ENCODE data around the gene PIAS3. TPM values are rescaled to one million over a fixed set of nuclear protein-coding genes. Genes with fewer than 3 reads are reported as not detected.
A peak's percentile ranks its signal among the peaks of the same experiment; 100 is the strongest.

PIAS3 gene
- total RNA-seq, 2 experiments from 2014 or later, result 20.0 to 22.0 TPM

GRCh38 chr1:145891587-145892485 lies 33.0 kb upstream of the PIAS3 start:
- H3K9me3 Mint-ChIP-seq (ENCODE audit: low read depth), result no peaks in the 10 kb centered on the region
- POLR2A ChIA-PET, result interaction anchor here (0.6 to 1.0 kb wide), 2 partner anchors 32 to 160 kb away, joined by 3 to 4 read pairs; no protein-coding TSS in a partner anchor
- H3K27me3 Mint-ChIP-seq, result no peaks in the 10 kb centered on the region

GRCh38 chr1:145891143-145891542 lies 32.3 kb upstream of the PIAS3 start:
- DNase-seq (no peak), ATAC-seq (no peak)
- intact Hi-C loops (cut with DNase I, micrococcal nuclease), result loop anchor here in 1 of 2 experiments (1.0 to 5.0 kb wide), 2 partner anchors 44 to 122 kb away; partner anchors contain the start of gene NUDT17
- no peaks in the 10 kb centered on the region for H3K27me3 Mint-ChIP-seq
- peaks cover 2% of the 10 kb centered on the region for H3K4me1 Mint-ChIP-seq
- POLR2A ChIA-PET, result interaction anchor here (1.0 kb wide), 1 partner anchor 160 kb away, joined by 4 read pairs; no protein-coding TSS in a partner anchor
- H3K4me3 Mint-ChIP-seq, result no peak overlapping the region
- H3K36me3 Mint-ChIP-seq (ENCODE audit: low read depth), result no peaks in the 10 kb centered on the region
- no peak overlapping the region for H3K27ac Mint-ChIP-seq
- H3K9me3 Mint-ChIP-seq (ENCODE audit: low read depth), result no peaks in the 10 kb centered on the region
- CTCF ChIA-PET, result interaction anchor here (0.7 to 3.1 kb wide), 14 partner anchors 8 to 125 kb away, joined by 3 to 20 read pairs (median 5); partner anchors contain the start of genes ITGA10, NUDT17 and RBM8A

More at GRCh38 chr1:145891587-145892485, 33.0 kb upstream of the PIAS3 start:
- H3K4me3 Mint-ChIP-seq, result no peak overlapping the region
- ATAC-seq (peak; percentile 78), DNase-seq (peak; percentile 74)
- H3K27ac Mint-ChIP-seq, result no peak overlapping the region
- CTCF ChIA-PET, result interaction anchor here (0.6 to 3.1 kb wide), 17 partner anchors 9 to 124 kb away, joined by 3 to 20 read pairs (median 5); partner anchors contain the start of genes ITGA10, NUDT17 and RBM8A
- H3K36me3 Mint-ChIP-seq (ENCODE audit: low read depth), result no peaks in the 10 kb centered on the region
- intact Hi-C loops (cut with DNase I, micrococcal nuclease), result loop anchor here (1.0 to 5.0 kb wide), 4 partner anchors 15 to 121 kb away; partner anchors contain the start of gene NUDT17 (in 1 of the 2)
- H3K4me1 Mint-ChIP-seq, result no peaks in the 10 kb centered on the region

GRCh38 chr1:145889722-145890121 lies 30.8 kb upstream of the PIAS3 start:
- Mint-ChIP-seq H3K27ac (no peak overlapping the region), H3K4me3 (no peak overlapping the region), H3K36me3 (ENCODE audit: low read depth) (no peaks in the 10 kb centered on the region), H3K9me3 (ENCODE audit: low read depth) (no peaks in the 10 kb centered on the region), H3K4me1 (peaks cover 13% of the 10 kb centered on the region), H3K27me3 (peaks cover 7% of the 10 kb centered on the region)
- ATAC-seq (no peak), DNase-seq (no peak)
- POLR2A ChIA-PET, result no interaction called here
- CTCF ChIA-PET, result interaction anchor here (0.9 to 1.2 kb wide), 3 partner anchors 9 to 44 kb away, joined by 3 to 5 read pairs (median 5); partner anchors contain the start of genes NUDT17 and RBM8A
- intact Hi-C loops (cut with DNase I, micrococcal nuclease), result loop anchor here in 1 of 2 experiments (5.0 kb wide), 1 partner anchor 42 kb away; the partner anchor contains the start of gene NUDT17

GRCh38 chr1:145887631-145888030 lies 28.8 kb upstream of the PIAS3 start:
- ChIA-PET CTCF (interaction anchor here (0.7 to 1.6 kb wide), 2 partner anchors 15 to 42 kb away, joined by 5 read pairs; partner anchors contain the start of gene NUDT17), POLR2A (no interaction called here)
- no peak overlapping the region for H3K4me3 Mint-ChIP-seq
- intact Hi-C loops (cut with DNase I, micrococcal nuclease), result loop anchor here in 1 of 2 experiments (2.0 kb wide), 2 partner anchors 23 to 77 kb away; partner anchors contain the start of genes ANKRD34A, ITGA10 and POLR3GL
- peaks cover 17% of the 10 kb centered on the region for H3K27me3 Mint-ChIP-seq
- no peak overlapping the region for H3K27ac Mint-ChIP-seq
- H3K4me1 Mint-ChIP-seq, result peaks cover 14% of the 10 kb centered on the region
- ATAC-seq, result no peak
- H3K36me3 Mint-ChIP-seq (ENCODE audit: low read depth), result no peaks in the 10 kb centered on the region
- H3K9me3 Mint-ChIP-seq (ENCODE audit: low read depth), result no peaks in the 10 kb centered on the region
- DNase-seq, result no peak

- Mint-ChIP-seq H3K4me1 (peaks cover 14% of the 10 kb centered on the region), H3K4me3 (peak overlapping the region; percentile 72), H3K27ac (no peak overlapping the region), H3K27me3 (peaks cover 17% of the 10 kb centered on the region), H3K9me3 (ENCODE audit: low read depth) (no peaks in the 10 kb centered on the region), H3K36me3 (ENCODE audit: low read depth) (no peaks in the 10 kb centered on the region)
- ChIA-PET CTCF (interaction anchor here (1.6 kb wide), 1 partner anchor 41 kb away, joined by 5 read pairs; the partner anchor contains the start of gene NUDT17), POLR2A (interaction anchor here (2.3 kb wide), 1 partner anchor 28 kb away, joined by 8 read pairs; the partner anchor contains the start of gene PIAS3)
- DNase-seq, result no peak
- ATAC-seq, result no peak
- intact Hi-C loops (cut with DNase I, micrococcal nuclease), result loop anchor here in 1 of 2 experiments (2.0 kb wide), 2 partner anchors 24 to 78 kb away; partner anchors contain the start of genes ANKRD34A, ITGA10 and POLR3GL
Measured at GRCh38 chr1:145886816-145887215, 27.9 kb upstream of the PIAS3 start.

GRCh38 chr1:145886390-145886789 lies 27.5 kb upstream of the PIAS3 start:
- Mint-ChIP-seq H3K9me3 (ENCODE audit: low read depth) (no peaks in the 10 kb centered on the region), H3K36me3 (ENCODE audit: low read depth) (no peaks in the 10 kb centered on the region), H3K4me1 (peaks cover 14% of the 10 kb centered on the region), H3K27ac (no peak overlapping the region), H3K4me3 (peak overlapping the region; percentile 72), H3K27me3 (peaks cover 17% of the 10 kb centered on the region)
- ChIA-PET POLR2A (interaction anchor here (2.3 kb wide), 1 partner anchor 27 kb away, joined by 8 read pairs; the partner anchor contains the start of gene PIAS3), CTCF (interaction anchor here (1.1 to 4.1 kb wide), 3 partner anchors 14 to 42 kb away, joined by 4 to 30 read pairs (median 5); partner anchors contain the start of gene NUDT17)
- ATAC-seq (peak; percentile 1), DNase-seq (no peak)
- intact Hi-C loops (cut with DNase I, micrococcal nuclease), result loop anchor here in 1 of 2 experiments (2.0 kb wide), 2 partner anchors 24 to 78 kb away; partner anchors contain the start of genes ANKRD34A, ITGA10 and POLR3GL

- DNase-seq, result peak; percentile 92
- ATAC-seq, result peak; percentile 100
- Mint-ChIP-seq H3K27ac (no peak within 1 kb of the TSS), H3K9me3 (ENCODE audit: low read depth) (no peaks in the 10 kb centered on the region), H3K36me3 (ENCODE audit: low read depth) (no peaks in the 10 kb centered on the region), H3K4me3 (peak within 1 kb of the TSS; percentile 72), H3K4me1 (peaks cover 14% of the 10 kb centered on the region), H3K27me3 (peaks cover 17% of the 10 kb centered on the region)
- ChIA-PET POLR2A (interaction anchor here (1.0 to 2.3 kb wide), 3 partner anchors 13 to 72 kb away, joined by 3 to 8 read pairs (median 4); partner anchors contain the start of genes LIX1L and PIAS3), CTCF (interaction anchor here (0.7 to 4.1 kb wide), 7 partner anchors 14 to 136 kb away, joined by 3 to 30 read pairs (median 4); partner anchors contain the start of genes HJV, NUDT17 and PIAS3)
- intact Hi-C loops (cut with DNase I, micrococcal nuclease), result loop anchor here (1.0 to 2.0 kb wide), 9 partner anchors 13 to 111 kb away; partner anchors contain the start of genes PIAS3 (in 2 of the 2), ANKRD34A (in 1 of the 2), ITGA10 (in 1 of the 2) and NUDT17 (in 1 of the 2)
Measured at GRCh38 chr1:145885738-145886287, 26.9 kb upstream of the PIAS3 start, which contains the start of gene ANKRD35. ANKRD35 (minus strand) TSS chr1:145885866; CDS start chr1:145885758, 108 bp downstream.

- peak overlapping the region; percentile 72 for H3K4me3 Mint-ChIP-seq
- H3K27me3 Mint-ChIP-seq, result peaks cover 17% of the 10 kb centered on the region
- ATAC-seq (no peak), DNase-seq (no peak)
- H3K36me3 Mint-ChIP-seq (ENCODE audit: low read depth), result no peaks in the 10 kb centered on the region
- H3K9me3 Mint-ChIP-seq (ENCODE audit: low read depth), result no peaks in the 10 kb centered on the region
- intact Hi-C loops (cut with DNase I, micrococcal nuclease), result loop anchor here (1.0 to 2.0 kb wide), 7 partner anchors 14 to 113 kb away; partner anchors contain the start of genes PIAS3 (in 2 of the 2), NUDT17 (in 1 of the 2), PEX11B (in 1 of the 2) and RBM8A (in 1 of the 2)
- CTCF ChIA-PET, result interaction anchor here (1.1 to 4.1 kb wide), 4 partner anchors 12 to 148 kb away, joined by 3 to 30 read pairs (median 4); partner anchors contain the start of gene NUDT17
- H3K27ac Mint-ChIP-seq, result no peak overlapping the region
- peaks cover 14% of the 10 kb centered on the region for H3K4me1 Mint-ChIP-seq
- POLR2A ChIA-PET, result interaction anchor here (1.3 to 2.3 kb wide), 2 partner anchors 26 to 73 kb away, joined by 4 to 8 read pairs; partner anchors contain the start of genes LIX1L and PIAS3
Measured at GRCh38 chr1:145884675-145885074, 25.8 kb upstream of the PIAS3 start.

GRCh38 chr1:145879775-145880174 lies 20.9 kb upstream of the PIAS3 start:
- ChIA-PET CTCF (interaction anchor here (0.5 to 3.0 kb wide), 9 partner anchors 11 to 132 kb away, joined by 3 to 15 read pairs (median 5); partner anchors contain the start of gene NUDT17), POLR2A (no interaction called here)
- Mint-ChIP-seq H3K4me3 (no peak overlapping the region), H3K9me3 (ENCODE audit: low read depth) (no peaks in the 10 kb centered on the region), H3K27ac (no peak overlapping the region), H3K36me3 (ENCODE audit: low read depth) (no peaks in the 10 kb centered on the region), H3K27me3 (peaks cover 14% of the 10 kb centered on the region), H3K4me1 (peaks cover 4% of the 10 kb centered on the region)
- intact Hi-C loops (cut with DNase I, micrococcal nuclease), result loop anchor here in 1 of 2 experiments (2.0 kb wide), 1 partner anchor 17 kb away; no protein-coding TSS in a partner anchor
- DNase-seq (no peak), ATAC-seq (no peak)

GRCh38 chr1:145878724-145879123 lies 19.8 kb upstream of the PIAS3 start:
- ChIA-PET POLR2A (interaction anchor here (0.5 to 0.7 kb wide), 2 partner anchors 19 to 170 kb away, joined by 3 to 5 read pairs; no protein-coding TSS in a partner anchor), CTCF (interaction anchor here (0.5 to 1.7 kb wide), 5 partner anchors 10 to 133 kb away, joined by 3 to 5 read pairs (median 4); no protein-coding TSS in a partner anchor)
- no peaks in the 10 kb centered on the region for H3K36me3 Mint-ChIP-seq (ENCODE audit: low read depth)
- H3K9me3 Mint-ChIP-seq (ENCODE audit: low read depth), result no peaks in the 10 kb centered on the region
- DNase-seq (no peak), ATAC-seq (no peak)
- peaks cover 8% of the 10 kb centered on the region for H3K27me3 Mint-ChIP-seq
- intact Hi-C loops (cut with DNase I, micrococcal nuclease), result loop anchor here in 1 of 2 experiments (2.0 kb wide), 1 partner anchor 16 kb away; no protein-coding TSS in a partner anchor
- peaks cover 2% of the 10 kb centered on the region for H3K4me1 Mint-ChIP-seq
- H3K4me3 Mint-ChIP-seq, result no peak overlapping the region
- H3K27ac Mint-ChIP-seq, result no peak overlapping the region

Measured in activated CD4-positive, alpha-beta T cell treated with anti-CD3 and anti-CD28 coated beads for 36 hours (primary cell).